Ectodermal cell (in vitro differentiated cells): ENCODE measurements around the gene ST6GALNAC4.
A peak's percentile ranks its signal among the peaks of the same experiment; 100 is the strongest.

Source experiments
- H3K27ac ChIP-seq: 2 replicates; pipeline ENCODE4 v1.7.0; 2013; ENCODE audit warnings: mild to moderate bottlenecking, low read depth, low read length; ENCODE audit not compliant: insufficient read depth, poor library complexity, severe bottlenecking
- H3K27me3 ChIP-seq: 2 replicates; pipeline ENCODE4 v1.7.0; 2013; ENCODE audit warnings: mild to moderate bottlenecking, low read length; ENCODE audit not compliant: insufficient read depth, control insufficient read depth, poor library complexity, severe bottlenecking
- H3K36me3 ChIP-seq: one replicate; pipeline ENCODE4 v1.7.0; 2013; ENCODE audit warnings: low read length; ENCODE audit not compliant: control insufficient read depth, insufficient read depth
- H3K4me1 ChIP-seq: one replicate; pipeline ENCODE4 v1.7.0; 2013; ENCODE audit warnings: low read length; ENCODE audit not compliant: control insufficient read depth, insufficient read depth
- H3K4me3 ChIP-seq: 2 replicates; pipeline ENCODE4 v1.7.0; 2013; ENCODE audit warnings: low read depth, low read length, control low read depth; ENCODE audit not compliant: insufficient read depth
- H3K9me3 ChIP-seq: 2 replicates; pipeline ENCODE4 v1.7.0; 2013; ENCODE audit warnings: mild to moderate bottlenecking, low read length, moderate library complexity; ENCODE audit not compliant: control insufficient read depth
- WGBS, 2 experiments: methylation state at CpG; one replicate each; pipeline ENCODE4 v1.1.7; 2013; ENCODE audit warnings: missing lambda C conversion rate in 2 of 2; 5-methylcytosine and 5-hydroxymethylcytosine counted together

Gene ST6GALNAC4

DNA sequence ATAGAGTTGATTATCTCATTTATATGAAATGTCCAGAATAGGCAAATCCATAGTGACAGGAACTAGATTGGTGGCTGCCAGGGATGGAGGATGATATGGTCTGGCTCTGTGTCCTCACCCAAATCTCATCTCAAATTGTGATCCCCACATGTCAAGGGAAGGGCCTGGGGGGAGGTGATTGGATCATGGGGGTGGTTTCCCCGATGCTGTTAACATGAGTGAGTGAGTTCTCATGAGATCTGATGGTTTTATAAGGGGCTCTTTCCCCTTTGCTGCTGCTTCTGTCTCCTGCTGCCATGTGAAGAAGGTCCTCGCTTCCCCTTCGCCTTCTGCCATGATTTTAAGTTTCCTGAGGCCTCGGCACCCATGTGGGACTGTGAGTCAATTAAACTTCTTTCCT lies 42.6 kb upstream of the ST6GALNAC4 start:
- H3K36me3 ChIP-seq = no peaks in the 10 kb centered on the region
- no peak overlapping the region for H3K27ac ChIP-seq
- H3K4me1 ChIP-seq = no peaks in the 10 kb centered on the region
- H3K9me3 ChIP-seq = no peaks in the 10 kb centered on the region
- H3K27me3 ChIP-seq = no peaks in the 10 kb centered on the region
- no peak overlapping the region for H3K4me3 ChIP-seq
- 90 to 97% methylated on average over 4 of the region's 4 CpGs for WGBS, 2 experiments

- Histone ChIP-seq H3K9me3 (no peaks in the 10 kb centered on the region), H3K27me3 (no peaks in the 10 kb centered on the region), H3K4me3 (no peak overlapping the region), H3K4me1 (no peaks in the 10 kb centered on the region), H3K27ac (no peak overlapping the region), H3K36me3 (no peaks in the 10 kb centered on the region)
- WGBS, 2 experiments = 95 to 100% methylated on average over 1 of the region's 1 CpG
Observed at GRCh38 chr9:127958728-127959127, 41.9 kb upstream of the ST6GALNAC4 start.

DNA sequence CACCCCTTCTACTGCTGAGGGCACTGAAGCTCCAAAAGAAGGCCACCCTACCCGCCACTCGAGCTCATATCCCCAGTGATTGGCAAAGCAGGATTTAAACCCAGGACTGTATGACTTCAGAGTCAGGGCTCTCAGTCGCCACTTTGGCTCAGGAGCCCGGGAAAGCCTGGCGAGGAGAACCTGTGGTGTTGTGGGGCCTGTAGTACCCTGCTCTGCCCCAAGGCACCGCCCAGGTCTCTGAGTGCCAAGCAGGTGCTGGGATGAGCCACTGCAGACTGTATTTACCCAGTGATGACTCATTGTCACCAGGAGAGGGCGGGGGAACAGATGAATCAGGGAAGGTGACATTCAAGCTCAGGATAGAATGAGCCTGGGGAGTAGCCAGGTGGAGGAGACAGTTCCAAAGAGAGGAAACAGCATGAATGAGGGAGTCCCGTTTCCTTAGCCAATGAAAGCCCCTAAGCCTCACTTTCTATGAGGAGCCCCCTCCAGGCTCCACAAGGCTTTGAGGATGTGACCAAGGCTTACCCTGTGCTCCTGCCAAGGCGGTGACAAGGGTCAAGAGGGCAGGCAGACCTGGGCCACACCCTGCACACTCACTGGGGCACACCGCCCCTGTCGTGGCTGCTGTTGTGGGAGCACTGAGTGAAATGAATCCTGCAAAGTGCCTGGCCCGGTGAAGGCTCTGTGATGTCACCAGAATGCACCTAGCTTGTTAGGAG lies 38.6 kb upstream of the ST6GALNAC4 start:
- no peak overlapping the region for H3K27ac ChIP-seq
- H3K27me3 ChIP-seq = no peaks in the 10 kb centered on the region
- H3K36me3 ChIP-seq = no peaks in the 10 kb centered on the region
- no peak overlapping the region for H3K4me3 ChIP-seq
- H3K9me3 ChIP-seq = no peaks in the 10 kb centered on the region
- WGBS, 2 experiments = 66 to 68% methylated on average over 12 of the region's 12 CpGs
- peaks cover 7% of the 10 kb centered on the region for H3K4me1 ChIP-seq

- no peak overlapping the region for H3K27ac ChIP-seq
Observed at GRCh38 chr9:127954831-127955293, 38.0 kb upstream of the ST6GALNAC4 start.

DNA sequence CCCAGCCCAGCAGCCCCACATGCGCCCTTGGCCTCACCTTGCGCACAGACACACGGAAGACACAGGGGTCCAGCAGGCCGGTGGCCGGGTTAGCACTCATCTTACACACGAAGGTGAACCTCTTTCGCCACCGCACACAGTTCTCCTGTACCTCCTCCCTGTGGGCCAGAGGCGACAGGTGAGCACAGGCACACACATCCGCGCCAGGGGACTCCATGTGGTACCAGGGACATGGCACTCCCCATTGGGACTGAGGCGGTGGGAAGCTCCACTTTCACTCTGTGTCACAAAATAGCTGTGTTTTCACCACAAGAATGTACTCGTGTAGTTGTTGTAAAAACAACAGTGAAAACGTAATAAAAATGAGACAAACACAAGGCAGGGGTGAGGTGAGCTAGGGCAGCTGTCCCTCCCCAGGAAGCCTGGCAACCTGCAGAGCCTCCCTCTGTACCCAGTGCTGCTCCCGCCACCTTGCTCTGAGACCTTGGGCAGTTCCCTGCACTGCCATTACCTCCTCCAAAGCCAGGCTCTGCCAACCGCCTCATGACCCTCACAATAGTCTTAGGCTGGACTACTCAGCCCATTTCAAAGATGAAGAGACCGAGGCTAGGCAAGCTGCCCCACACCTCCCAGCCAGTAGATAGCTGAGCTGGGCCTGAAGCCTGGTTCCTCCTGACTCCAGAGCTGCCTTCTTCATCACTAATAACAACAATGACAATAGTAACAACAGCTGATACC lies 37.1 kb upstream of the ST6GALNAC4 start:
- WGBS, 2 experiments = 94 to 95% methylated on average over 17 of the region's 17 CpGs
- Histone ChIP-seq H3K27ac (no peak overlapping the region), H3K4me1 (peaks cover 7% of the 10 kb centered on the region), H3K4me3 (no peak overlapping the region), H3K36me3 (no peaks in the 10 kb centered on the region), H3K27me3 (no peaks in the 10 kb centered on the region), H3K9me3 (no peaks in the 10 kb centered on the region)

More at GRCh38 chr9:127954831-127955293, 38.0 kb upstream of the ST6GALNAC4 start:
- no peak overlapping the region for H3K4me3 ChIP-seq
- H3K36me3 ChIP-seq = no peaks in the 10 kb centered on the region
- no peaks in the 10 kb centered on the region for H3K27me3 ChIP-seq
- H3K9me3 ChIP-seq = no peaks in the 10 kb centered on the region
- WGBS, 2 experiments = 90 to 93% methylated on average over 13 of the region's 13 CpGs
- H3K4me1 ChIP-seq = peaks cover 7% of the 10 kb centered on the region

GRCh38 chr9:127953154-127953553 lies 36.3 kb upstream of the ST6GALNAC4 start:
- no peak overlapping the region for H3K27ac ChIP-seq
- H3K36me3 ChIP-seq = no peaks in the 10 kb centered on the region
- H3K4me1 ChIP-seq = peaks cover 9% of the 10 kb centered on the region
- no peaks in the 10 kb centered on the region for H3K27me3 ChIP-seq
- no peak overlapping the region for H3K4me3 ChIP-seq
- H3K9me3 ChIP-seq = no peaks in the 10 kb centered on the region
- WGBS, 2 experiments = 100% methylated on average over 1 of the region's 1 CpG; no CpG with 5 or more reads in 1 of the 2 experiments

DNA sequence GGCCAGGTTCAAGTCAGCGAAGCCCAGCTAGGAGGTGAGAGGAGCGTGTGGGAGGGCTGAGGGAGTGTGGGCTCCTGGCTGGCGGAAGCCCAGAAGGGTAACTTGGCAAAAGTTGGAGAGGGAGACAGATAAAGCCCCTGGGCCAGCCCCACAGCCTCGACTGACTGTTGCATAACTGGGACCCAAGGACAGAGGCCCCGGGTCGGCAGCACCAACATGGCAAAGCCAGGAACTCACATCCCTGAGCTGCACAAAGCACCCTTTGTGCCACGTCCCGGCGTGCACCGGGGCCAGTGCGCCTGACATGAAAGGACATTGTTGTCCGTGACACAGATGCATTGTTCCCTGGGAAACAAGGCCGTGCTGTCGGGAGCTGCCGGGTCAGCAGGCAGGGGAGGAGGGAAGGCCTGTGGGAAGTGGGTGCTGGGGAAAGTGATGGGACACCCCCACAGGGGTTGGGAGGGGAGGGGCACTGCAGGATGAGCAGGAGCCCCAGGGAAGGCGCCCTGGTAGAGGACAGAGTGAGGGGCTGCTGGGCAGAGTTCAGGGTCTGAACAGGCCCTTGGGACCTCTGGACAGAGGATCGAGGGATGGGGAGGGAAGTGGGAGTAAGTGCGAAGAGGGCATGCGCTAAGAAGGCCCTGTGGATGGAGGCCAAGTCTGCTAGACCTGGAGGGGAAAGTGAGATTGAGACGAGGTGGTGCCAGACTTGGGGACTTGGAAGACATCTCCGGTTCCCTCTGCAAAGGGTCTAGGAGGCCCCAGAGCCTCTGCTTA lies 33.9 kb upstream of the ST6GALNAC4 start:
- peaks cover 9% of the 10 kb centered on the region for H3K4me1 ChIP-seq
- H3K36me3 ChIP-seq = no peaks in the 10 kb centered on the region
- peak overlapping the region; percentile 74 for H3K27ac ChIP-seq
- 69 to 71% methylated on average over 21 of the region's 21 CpGs for WGBS, 2 experiments
- no peak overlapping the region for H3K4me3 ChIP-seq
- H3K27me3 ChIP-seq = no peaks in the 10 kb centered on the region
- no peaks in the 10 kb centered on the region for H3K9me3 ChIP-seq

GRCh38 chr9:127949827-127950512 lies 33.1 kb upstream of the ST6GALNAC4 start:
- Histone ChIP-seq H3K9me3 (no peaks in the 10 kb centered on the region), H3K4me1 (peaks cover 9% of the 10 kb centered on the region), H3K27me3 (no peaks in the 10 kb centered on the region), H3K27ac (peak overlapping the region; percentile 74), H3K4me3 (no peak overlapping the region), H3K36me3 (no peaks in the 10 kb centered on the region)
- 91 to 93% methylated on average over 17 of the region's 17 CpGs for WGBS, 2 experiments

DNA sequence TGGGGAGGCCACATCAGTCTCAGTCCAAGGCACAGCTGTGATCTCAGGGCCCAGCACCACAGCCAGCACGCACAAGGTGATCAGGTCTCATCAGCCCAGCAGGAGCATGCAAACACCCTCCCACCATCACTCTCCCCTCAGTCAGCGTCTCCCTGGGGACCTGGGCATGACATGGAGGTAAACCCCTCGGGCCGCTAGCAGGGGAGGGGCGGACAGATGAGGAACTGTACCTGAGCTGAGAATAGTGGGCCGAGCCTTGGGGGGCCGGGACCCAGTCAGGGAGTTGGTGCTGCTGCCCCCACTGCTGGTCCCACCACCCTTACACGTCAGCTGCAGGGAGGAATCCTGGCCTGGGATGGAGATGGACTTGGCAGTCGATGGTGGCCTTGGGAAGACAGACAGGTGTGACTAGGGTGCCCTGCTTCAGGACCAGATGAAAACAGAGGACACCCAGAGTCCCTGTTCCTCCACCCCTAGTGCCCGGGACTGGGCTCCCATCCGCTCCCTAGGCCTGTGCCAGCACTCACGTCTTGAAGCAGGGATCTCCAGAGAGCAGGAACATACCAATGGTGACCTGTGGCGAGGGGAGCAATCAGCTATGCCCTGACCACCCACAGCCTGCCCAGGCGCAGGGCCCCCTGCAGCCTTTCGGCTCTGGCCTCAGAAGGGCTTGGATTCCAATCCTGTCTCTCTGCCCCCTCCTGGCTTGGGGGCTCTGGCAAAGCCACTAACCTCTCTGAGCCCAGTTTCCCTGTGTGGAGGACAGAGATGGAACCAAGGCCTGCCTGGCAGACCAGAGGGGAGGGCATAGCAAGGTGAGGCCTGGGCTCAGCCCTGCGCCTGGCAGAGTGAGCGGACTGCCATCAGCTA lies 31.2 kb upstream of the ST6GALNAC4 start:
- 87 to 89% methylated on average over 17 of the region's 17 CpGs for WGBS, 2 experiments

More for the DNA sequence above, 31.2 kb upstream of the ST6GALNAC4 start:
- H3K36me3 ChIP-seq = no peaks in the 10 kb centered on the region
- H3K4me1 ChIP-seq = peaks cover 9% of the 10 kb centered on the region
- no peak overlapping the region for H3K4me3 ChIP-seq
- no peaks in the 10 kb centered on the region for H3K9me3 ChIP-seq
- no peaks in the 10 kb centered on the region for H3K27me3 ChIP-seq
- H3K27ac ChIP-seq = no peak overlapping the region
